Epithelial cell of prostate (primary cell): ENCODE data around the gene RPL5.
"Not testable (repeated sequence)": the region's sequence is repeated elsewhere in the genome, so short reads cannot be mapped to it uniquely, and the experiment has no call there.

ENCODE experiments used
- DNase-seq: peaks from one replicate; pipeline ENCODE4 v3.0.0-alpha.2; 2011; ENCODE audit warnings: low read depth, low spot score
- H3K27ac ChIP-seq: fragments of 450-650 bp; 2 replicates; pipeline ENCODE4 v1.5.1; 2017; ENCODE audit warnings: mild to moderate bottlenecking

RPL5 gene

GRCh38 chr1:92831762-92832536, at the start of gene RPL5:
Gene RPL5 (plus strand): TSS chr1:92832040. CDS start chr1:92832115, 75 bp downstream.
- peak; percentile 81 for DNase-seq
- H3K27ac ChIP-seq, result peak within 1 kb of the TSS; percentile 82

- peak overlapping the region; percentile 89 for H3K27ac ChIP-seq
- DNase-seq, result not testable (repeated sequence)
Measured at GRCh38 chr1:92783550-92783949, 48.3 kb upstream of the RPL5 start.

- H3K27ac ChIP-seq, result peak overlapping the region; percentile 89
- no peak for DNase-seq
Measured at GRCh38 chr1:92784021-92784638, 47.7 kb upstream of the RPL5 start.

DNA sequence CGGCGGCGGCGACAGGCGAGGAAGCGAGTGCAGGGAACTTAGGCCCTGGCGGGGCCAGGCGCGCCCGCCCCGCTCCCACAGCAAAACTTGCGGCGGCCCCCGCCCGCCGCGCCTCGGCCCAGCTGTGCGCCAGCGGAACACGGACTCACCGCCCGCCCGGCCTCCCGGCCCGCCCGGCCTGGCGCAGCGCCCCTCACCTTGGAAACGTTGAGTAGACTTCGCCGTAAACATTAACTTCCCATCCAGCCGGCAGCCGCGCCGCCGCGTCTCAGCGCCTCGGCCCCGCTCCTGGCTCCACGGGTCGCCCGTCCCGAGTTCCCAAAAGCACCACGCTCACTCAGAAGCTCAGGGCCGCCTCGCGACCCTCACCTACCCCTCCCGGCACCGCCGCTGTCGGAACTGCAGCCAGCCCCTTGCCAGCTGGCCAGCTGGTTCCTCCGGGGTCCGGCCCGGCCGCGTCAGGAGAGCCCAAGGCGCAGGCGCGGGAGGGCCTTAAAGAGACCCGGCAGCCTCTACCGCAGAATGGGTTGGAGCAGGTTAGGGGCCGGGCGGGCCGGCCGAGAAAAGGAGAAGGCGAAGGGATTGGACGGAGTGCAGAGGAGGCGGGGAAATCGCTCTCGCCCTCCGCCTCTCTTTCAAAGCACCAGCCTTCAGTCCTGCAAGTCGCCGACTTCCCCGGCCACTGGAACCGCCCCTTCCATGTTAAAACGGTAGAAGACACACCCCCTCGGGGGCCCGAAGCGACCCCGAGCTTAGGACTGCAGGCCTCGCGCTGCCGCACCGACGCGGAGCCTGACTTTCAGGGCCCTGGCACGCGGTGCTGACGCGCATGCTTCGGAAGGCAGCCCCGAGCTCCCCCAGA, 47.0 kb upstream of the RPL5 start, which contains the start of gene EVI5:
EVI5 (minus strand) TSS at position 470 of the 862 bp plus-strand sequence. CDS start 48,562 bp downstream, outside the sequence.
- peak; percentile 73 for DNase-seq
- peak within 1 kb of the TSS; percentile 89 for H3K27ac ChIP-seq

- DNase-seq, result no peak
- no peak overlapping the region for H3K27ac ChIP-seq
Measured at GRCh38 chr1:92786111-92786901, 45.5 kb upstream of the RPL5 start.

DNA sequence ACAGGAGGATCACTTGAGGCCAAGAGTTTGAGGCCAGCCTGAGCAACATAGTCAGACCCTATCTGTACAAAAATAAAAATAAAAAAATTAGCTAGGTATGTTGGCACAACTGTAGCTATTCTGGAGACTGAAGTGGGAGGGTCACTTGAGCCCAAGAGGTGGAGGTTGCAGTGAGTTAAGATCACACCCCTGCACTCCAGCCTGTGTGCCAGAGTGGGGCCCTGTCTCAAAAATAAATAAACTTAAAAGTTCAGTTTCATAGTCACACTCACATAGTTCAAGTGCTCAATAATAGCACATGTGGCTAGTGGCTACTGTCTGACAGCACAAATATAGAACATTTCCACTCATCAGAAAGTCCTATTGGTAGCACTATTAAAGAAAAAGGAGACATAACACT, 41.8 kb upstream of the RPL5 start:
- H3K27ac ChIP-seq, result no peak overlapping the region
- no peak for DNase-seq

GRCh38 chr1:92790867-92791266, 41.0 kb upstream of the RPL5 start:
- H3K27ac ChIP-seq, result no peak overlapping the region
- DNase-seq, result no peak

DNA sequence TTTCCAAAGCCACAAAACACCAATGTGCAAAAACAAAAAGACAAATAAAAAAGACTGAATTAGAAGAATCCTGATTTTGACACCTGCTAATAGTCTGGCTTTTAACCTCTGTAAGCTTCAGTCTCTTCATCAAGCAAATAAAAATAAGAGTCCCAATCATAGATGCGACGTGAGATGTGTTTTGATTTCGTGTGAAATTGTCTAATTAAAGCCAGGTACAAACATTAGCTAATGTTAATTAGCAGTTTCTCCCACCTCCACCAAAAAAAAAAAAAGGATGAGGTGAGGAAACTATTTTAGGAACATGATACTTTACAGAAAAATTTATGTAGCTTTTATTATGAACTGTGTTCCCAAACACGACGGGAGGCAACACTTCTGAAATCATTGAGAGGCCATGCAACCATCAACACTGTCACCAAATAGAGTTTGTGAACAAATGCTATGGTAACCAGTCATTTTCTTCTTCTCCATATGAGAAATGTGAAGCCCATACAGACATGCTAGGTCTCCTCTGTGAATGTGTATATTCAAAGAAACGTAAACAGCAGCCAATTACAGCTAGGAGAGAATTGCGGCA, 40.3 kb upstream of the RPL5 start:
- no peak for DNase-seq
- no peak overlapping the region for H3K27ac ChIP-seq

DNA sequence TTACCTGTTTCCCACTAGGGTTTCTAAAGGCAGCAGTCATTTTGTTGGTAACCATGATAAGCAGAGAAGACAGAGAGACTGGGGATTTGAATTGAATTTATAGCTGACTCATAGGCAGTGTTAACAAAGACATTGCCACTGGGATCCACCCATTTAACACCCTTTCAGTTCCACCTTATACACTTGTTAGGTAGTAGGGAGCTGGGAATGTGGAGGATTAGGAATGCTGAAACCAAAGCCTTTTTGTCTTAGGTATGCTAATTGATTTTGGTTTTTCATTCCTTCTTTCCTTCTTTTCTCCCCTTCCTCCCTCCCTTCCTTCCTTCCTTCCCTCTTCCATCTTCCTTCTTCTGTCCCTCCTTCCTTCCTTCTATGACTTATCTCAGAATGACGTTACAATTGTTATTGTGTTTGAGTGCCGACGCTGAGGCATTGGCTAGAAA, 39.5 kb upstream of the RPL5 start:
- no peak for DNase-seq
- H3K27ac ChIP-seq, result no peak overlapping the region

GRCh38 chr1:92795166-92795565, 36.7 kb upstream of the RPL5 start:
- no peak for DNase-seq
- no peak overlapping the region for H3K27ac ChIP-seq

- no peak overlapping the region for H3K27ac ChIP-seq
- DNase-seq, result no peak
Measured at GRCh38 chr1:92797297-92797696, 34.5 kb upstream of the RPL5 start.

DNA sequence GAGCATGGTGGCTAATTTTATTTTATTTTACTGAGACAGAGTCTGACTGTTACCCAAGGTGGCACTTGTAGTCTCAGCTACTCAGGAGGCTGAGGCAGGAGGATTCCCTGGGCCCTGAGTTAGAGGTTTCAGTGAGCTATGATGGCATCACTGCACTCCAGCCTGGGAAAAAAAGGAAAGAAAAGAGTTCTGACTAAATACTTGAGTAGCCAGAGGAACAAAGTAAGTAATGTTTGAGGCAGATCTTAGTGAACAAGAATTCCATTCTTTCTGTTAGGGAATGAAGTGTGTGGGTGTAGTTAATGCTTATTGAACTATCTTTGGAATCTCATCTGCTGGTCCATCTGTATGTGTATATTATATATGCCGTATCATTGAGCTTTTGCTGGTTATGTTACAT, 33.9 kb upstream of the RPL5 start:
- no peak for DNase-seq
- H3K27ac ChIP-seq, result no peak overlapping the region

DNA sequence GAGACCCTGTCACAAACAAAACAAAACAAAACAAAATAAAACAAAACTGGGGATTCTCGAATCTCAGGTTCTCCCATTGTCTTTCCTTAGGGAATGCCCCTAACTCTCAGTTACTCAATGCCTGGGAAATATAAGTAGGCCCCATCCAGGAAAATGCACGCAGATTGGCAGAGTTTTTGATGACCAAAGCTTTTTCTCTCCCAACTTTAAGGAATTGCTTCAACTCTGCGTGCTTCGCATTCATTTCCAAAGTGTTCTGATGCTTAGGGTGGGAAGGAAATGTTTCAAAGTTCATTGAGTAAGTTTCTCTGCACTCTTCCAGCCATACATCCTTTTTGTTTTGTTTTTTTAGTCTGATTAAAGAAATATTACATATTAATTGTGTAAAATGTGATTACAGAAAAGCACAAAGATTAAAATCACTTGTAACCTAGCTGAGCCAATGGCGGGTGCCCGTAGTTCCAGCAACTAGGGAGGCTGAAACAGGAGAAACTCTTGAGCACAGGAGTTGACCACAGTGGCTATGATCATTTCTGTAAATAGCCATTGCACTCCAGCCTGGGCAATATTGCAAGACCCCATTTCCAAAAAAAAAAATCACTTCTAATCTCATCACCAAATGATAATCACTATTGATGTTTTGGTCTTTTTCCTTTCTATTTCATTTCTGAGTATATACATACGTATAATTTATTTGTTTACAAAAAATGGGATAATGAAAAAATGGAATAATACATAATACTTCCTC, 28.5 kb upstream of the RPL5 start:
- no peak for DNase-seq
- H3K27ac ChIP-seq, result no peak overlapping the region

GRCh38 chr1:92804721-92805201, 27.1 kb upstream of the RPL5 start:
- H3K27ac ChIP-seq, result peak overlapping the region; percentile 62
- peak; percentile 79 for DNase-seq

- peak overlapping the region; percentile 62 for H3K27ac ChIP-seq
- DNase-seq, result no peak
Measured at GRCh38 chr1:92805216-92805615, 26.6 kb upstream of the RPL5 start.

- DNase-seq, result no peak
- H3K27ac ChIP-seq, result peak overlapping the region; percentile 39
Measured at GRCh38 chr1:92808381-92808780, 23.5 kb upstream of the RPL5 start.

GRCh38 chr1:92816732-92817131, 15.1 kb upstream of the RPL5 start:
- no peak for DNase-seq
- no peak overlapping the region for H3K27ac ChIP-seq

GRCh38 chr1:92817137-92817697, 14.6 kb upstream of the RPL5 start:
- H3K27ac ChIP-seq, result no peak overlapping the region
- DNase-seq, result no peak
